Measurements from ENCODE around the gene FGF4.

FGF4 gene

GRCh38 chr11:69791276-69792180 lies 16.4 kb upstream of the FGF4 start:
- Histone ChIP-seq H3K27ac (no peak overlapping the region), H3K4me3 (ENCODE audit: low read depth in 1 of 2, low read length in 1 of 2) (no peak overlapping the region), H3K36me3 (no peaks in the 10 kb centered on the region), H3K4me1 (ENCODE audit: control insufficient read depth in 1 of 2, insufficient read depth in 1 of 2, low read depth in 1 of 2, low read length in 1 of 2) (no peaks in the 10 kb centered on the region), H3K9me3 (no peaks in the 10 kb centered on the region), H3K27me3 (no peaks in the 10 kb centered on the region)
- TF ChIP-seq CTCF (IDR thresholded peaks at IDR 0.05), result no peak

GRCh38 chr11:69788956-69789355 lies 13.8 kb upstream of the FGF4 start:
- H3K27ac ChIP-seq, result no peak overlapping the region
- H3K9me3 ChIP-seq, result no peaks in the 10 kb centered on the region
- TF ChIP-seq CTCF (IDR thresholded peaks at IDR 0.05), result no peak
- H3K27me3 ChIP-seq, result no peaks in the 10 kb centered on the region
- H3K4me3 ChIP-seq (ENCODE audit: low read depth in 1 of 2, low read length in 1 of 2), result no peak overlapping the region
- H3K36me3 ChIP-seq, result no peaks in the 10 kb centered on the region
- no peaks in the 10 kb centered on the region for H3K4me1 ChIP-seq (ENCODE audit: control insufficient read depth in 1 of 2, insufficient read depth in 1 of 2, low read depth in 1 of 2, low read length in 1 of 2)

GRCh38 chr11:69787906-69788305 lies 12.8 kb upstream of the FGF4 start:
- Histone ChIP-seq H3K4me1 (ENCODE audit: control insufficient read depth in 1 of 2, insufficient read depth in 1 of 2, low read depth in 1 of 2, low read length in 1 of 2) (no peaks in the 10 kb centered on the region), H3K36me3 (no peaks in the 10 kb centered on the region), H3K27me3 (no peaks in the 10 kb centered on the region), H3K9me3 (no peaks in the 10 kb centered on the region), H3K27ac (no peak overlapping the region), H3K4me3 (ENCODE audit: low read depth in 1 of 2, low read length in 1 of 2) (no peak overlapping the region)
- TF ChIP-seq CTCF (IDR thresholded peaks at IDR 0.05), result no peak

- Histone ChIP-seq H3K4me1 (ENCODE audit: control insufficient read depth in 1 of 2, insufficient read depth in 1 of 2, low read depth in 1 of 2, low read length in 1 of 2) (no peaks in the 10 kb centered on the region), H3K27me3 (peaks cover 3% of the 10 kb centered on the region), H3K9me3 (no peaks in the 10 kb centered on the region)
Observed at GRCh38 chr11:69787457-69787856, 12.3 kb upstream of the FGF4 start.

GRCh38 chr11:69781241-69781640 lies 6.1 kb upstream of the FGF4 start:
- Histone ChIP-seq H3K27me3 (peaks cover 33% of the 10 kb centered on the region), H3K9me3 (no peaks in the 10 kb centered on the region), H3K4me1 (ENCODE audit: control insufficient read depth in 1 of 2, insufficient read depth in 1 of 2, low read depth in 1 of 2, low read length in 1 of 2) (no peaks in the 10 kb centered on the region), H3K36me3 (no peaks in the 10 kb centered on the region), H3K4me3 (ENCODE audit: low read depth in 1 of 2, low read length in 1 of 2) (no peak overlapping the region), H3K27ac (no peak overlapping the region)
- TF ChIP-seq CTCF (IDR thresholded peaks at IDR 0.05), result no peak

More at GRCh38 chr11:69787457-69787856, 12.3 kb upstream of the FGF4 start:
- no peaks in the 10 kb centered on the region for H3K36me3 ChIP-seq
- no peak overlapping the region for H3K4me3 ChIP-seq (ENCODE audit: low read depth in 1 of 2, low read length in 1 of 2)
- H3K27ac ChIP-seq, result no peak overlapping the region
- no peak for TF ChIP-seq CTCF (IDR thresholded peaks at IDR 0.05)
